ENCODE data around the gene RHCE. TPM values are rescaled to one million over a fixed set of nuclear protein-coding genes. Genes with fewer than 3 reads are reported as not detected.
"Not testable (repeated sequence)": the region's sequence is repeated elsewhere in the genome, so short reads cannot be mapped to it uniquely, and the experiment has no call there.

RHCE gene
- total RNA-seq, 1 donor from 2014 or later: not detected

- TF ChIP-seq, protein P1, sequence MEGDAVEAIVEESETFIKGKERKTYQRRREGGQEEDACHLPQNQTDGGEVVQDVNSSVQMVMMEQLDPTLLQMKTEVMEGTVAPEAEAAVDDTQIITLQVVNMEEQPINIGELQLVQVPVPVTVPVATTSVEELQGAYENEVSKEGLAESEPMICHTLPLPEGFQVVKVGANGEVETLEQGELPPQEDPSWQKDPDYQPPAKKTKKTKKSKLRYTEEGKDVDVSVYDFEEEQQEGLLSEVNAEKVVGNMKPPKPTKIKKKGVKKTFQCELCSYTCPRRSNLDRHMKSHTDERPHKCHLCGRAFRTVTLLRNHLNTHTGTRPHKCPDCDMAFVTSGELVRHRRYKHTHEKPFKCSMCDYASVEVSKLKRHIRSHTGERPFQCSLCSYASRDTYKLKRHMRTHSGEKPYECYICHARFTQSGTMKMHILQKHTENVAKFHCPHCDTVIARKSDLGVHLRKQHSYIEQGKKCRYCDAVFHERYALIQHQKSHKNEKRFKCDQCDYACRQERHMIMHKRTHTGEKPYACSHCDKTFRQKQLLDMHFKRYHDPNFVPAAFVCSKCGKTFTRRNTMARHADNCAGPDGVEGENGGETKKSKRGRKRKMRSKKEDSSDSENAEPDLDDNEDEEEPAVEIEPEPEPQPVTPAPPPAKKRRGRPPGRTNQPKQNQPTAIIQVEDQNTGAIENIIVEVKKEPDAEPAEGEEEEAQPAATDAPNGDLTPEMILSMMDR (IDR thresholded peaks at IDR 0.05): no peak
- ChIA-PET POLR2A (interaction anchor here (0.6 to 2.6 kb wide), 7 partner anchors 10 to 1994 kb away, joined by 3 to 11 read pairs (median 5); partner anchors contain the start of genes HNRNPR, RSRP1 and SYF2), CTCF (no interaction called here)
- ATAC-seq (ENCODE audit: low read depth) (peak; percentile 79), DNase-seq (peak; percentile 89)
- Mint-ChIP-seq H3K36me3 (ENCODE audit: low read depth) (peaks cover 29% of the 10 kb centered on the region), H3K27me3 (no peaks in the 10 kb centered on the region), H3K4me1 (peaks cover 49% of the 10 kb centered on the region), H3K27ac (peak within 1 kb of the TSS; percentile 94), H3K9me3 (no peaks in the 10 kb centered on the region), H3K4me3 (peak within 1 kb of the TSS; percentile 95)
- intact Hi-C loops (cut with micrococcal nuclease): loop anchor here (2.0 kb wide), 3 partner anchors 92 to 480 kb away; partner anchors contain the start of genes MACO1, MTFR1L and RSRP1
Measured at GRCh38 chr1:25338188-25338981, 82.2 kb downstream of the RHCE start, which contains the start of gene TMEM50A. Gene TMEM50A (plus strand): TSS chr1:25338334. CDS start chr1:25340487, 2,153 bp downstream.

- Mint-ChIP-seq H3K27ac (peak overlapping the region; percentile 94), H3K36me3 (ENCODE audit: low read depth) (peaks cover 29% of the 10 kb centered on the region), H3K4me3 (peak overlapping the region; percentile 95), H3K4me1 (peaks cover 47% of the 10 kb centered on the region)
- CTCF ChIA-PET, H3K9me3 Mint-ChIP-seq, DNase-seq, H3K27me3 Mint-ChIP-seq: not testable (repeated sequence)
- intact Hi-C loops (cut with micrococcal nuclease): loop anchor here (2.0 kb wide), 3 partner anchors 91 to 481 kb away; partner anchors contain the start of genes MACO1, MTFR1L and RSRP1
- ATAC-seq (ENCODE audit: low read depth): peak; percentile 50
- POLR2A ChIA-PET: interaction anchor here (1.2 to 2.6 kb wide), 2 partner anchors 98 to 105 kb away, joined by 5 to 7 read pairs; partner anchors contain the start of gene SYF2
Measured at GRCh38 chr1:25337483-25338187, 83.0 kb downstream of the RHCE start.

DNA sequence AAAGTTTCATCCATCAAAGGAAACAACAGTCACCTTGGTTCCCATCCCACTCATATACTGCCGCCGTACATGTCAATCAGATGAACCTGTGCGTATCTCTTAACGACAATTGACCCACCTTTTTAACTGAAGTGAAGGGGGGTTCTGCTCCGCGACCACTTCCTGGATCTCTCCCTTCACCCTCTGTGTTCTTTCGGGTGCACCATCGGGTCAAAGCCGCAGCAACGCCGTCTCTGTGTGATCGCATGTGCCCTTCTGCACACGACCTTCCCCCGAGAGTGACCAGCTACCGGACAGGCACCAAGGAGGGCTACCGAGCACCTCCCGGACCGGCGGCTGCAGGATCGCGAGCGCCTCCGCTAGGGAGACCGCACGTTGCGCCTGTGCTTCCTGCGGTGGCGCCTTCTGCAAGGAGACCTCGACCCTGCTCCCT is 83.7 kb downstream of the RHCE start:
- intact Hi-C loops (cut with micrococcal nuclease); POLR2A ChIA-PET; H3K27me3 Mint-ChIP-seq; CTCF ChIA-PET; H3K9me3 Mint-ChIP-seq: not testable (repeated sequence)
- peak; percentile 35 for DNase-seq
- Mint-ChIP-seq H3K4me1 (peaks cover 46% of the 10 kb centered on the region), H3K27ac (peak overlapping the region; percentile 79), H3K36me3 (ENCODE audit: low read depth) (peaks cover 30% of the 10 kb centered on the region), H3K4me3 (peak overlapping the region; percentile 87)
- peak; percentile 3 for ATAC-seq (ENCODE audit: low read depth)

GRCh38 chr1:25329950-25330349 is 90.7 kb downstream of the RHCE start:
- POLR2A ChIA-PET: interaction anchor here (0.9 kb wide), 1 partner anchor 82 kb away, joined by 3 read pairs; the partner anchor contains the start of gene RSRP1
- Mint-ChIP-seq H3K4me1 (peaks cover 25% of the 10 kb centered on the region), H3K36me3 (ENCODE audit: low read depth) (peaks cover 15% of the 10 kb centered on the region)
- CTCF ChIA-PET; intact Hi-C loops (cut with micrococcal nuclease); H3K4me3 Mint-ChIP-seq; H3K27me3 Mint-ChIP-seq; H3K27ac Mint-ChIP-seq; DNase-seq; H3K9me3 Mint-ChIP-seq: not testable (repeated sequence)
- ATAC-seq (ENCODE audit: low read depth): peak; percentile 25

DNA sequence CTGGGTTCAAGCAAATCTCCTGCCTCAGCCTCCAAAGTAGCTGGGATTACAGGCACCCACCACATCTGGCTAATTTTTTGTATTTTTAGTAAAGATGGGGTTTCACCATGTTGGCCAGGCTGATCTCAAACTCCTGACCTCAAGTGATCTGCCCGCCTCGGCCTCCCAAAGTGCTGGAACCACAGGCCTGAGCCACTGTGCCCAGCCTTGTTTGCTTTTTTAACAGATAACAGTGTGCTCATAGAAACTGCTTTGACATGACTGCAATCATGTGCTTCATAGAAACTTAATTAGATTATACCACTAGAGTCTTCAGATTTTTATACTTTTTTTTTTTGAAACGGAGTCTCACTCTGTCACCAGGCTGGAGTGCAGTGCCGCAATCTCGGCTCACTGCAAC is 91.3 kb downstream of the RHCE start:
- H3K36me3 Mint-ChIP-seq (ENCODE audit: low read depth): peaks cover 15% of the 10 kb centered on the region
- H3K9me3 Mint-ChIP-seq; intact Hi-C loops (cut with micrococcal nuclease); POLR2A ChIA-PET; CTCF ChIA-PET; ATAC-seq (ENCODE audit: low read depth); H3K27me3 Mint-ChIP-seq; H3K4me3 Mint-ChIP-seq; H3K27ac Mint-ChIP-seq; DNase-seq: not testable (repeated sequence)
- peaks cover 22% of the 10 kb centered on the region for H3K4me1 Mint-ChIP-seq

DNA sequence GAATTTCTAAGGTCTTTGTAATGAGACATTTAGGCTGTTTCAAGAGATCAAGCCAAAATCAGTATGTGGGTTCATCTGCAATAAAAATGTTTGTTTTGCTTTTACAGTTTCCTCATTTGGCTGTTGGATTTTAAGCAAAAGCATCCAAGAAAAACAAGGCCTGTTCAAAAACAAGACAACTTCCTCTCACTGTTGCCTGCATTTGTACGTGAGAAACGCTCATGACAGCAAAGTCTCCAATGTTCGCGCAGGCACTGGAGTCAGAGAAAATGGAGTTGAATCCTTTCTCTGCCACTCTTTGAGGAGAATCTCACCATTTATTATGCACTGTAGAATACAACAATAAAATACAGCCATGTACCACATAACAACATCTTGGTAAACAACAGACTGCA is 91.8 kb downstream of the RHCE start:
- CTCF ChIA-PET; H3K27me3 Mint-ChIP-seq; H3K4me3 Mint-ChIP-seq; DNase-seq; H3K27ac Mint-ChIP-seq; intact Hi-C loops (cut with micrococcal nuclease); POLR2A ChIA-PET; ATAC-seq (ENCODE audit: low read depth); H3K9me3 Mint-ChIP-seq: not testable (repeated sequence)
- Mint-ChIP-seq H3K36me3 (ENCODE audit: low read depth) (peaks cover 15% of the 10 kb centered on the region), H3K4me1 (peaks cover 19% of the 10 kb centered on the region)

DNA sequence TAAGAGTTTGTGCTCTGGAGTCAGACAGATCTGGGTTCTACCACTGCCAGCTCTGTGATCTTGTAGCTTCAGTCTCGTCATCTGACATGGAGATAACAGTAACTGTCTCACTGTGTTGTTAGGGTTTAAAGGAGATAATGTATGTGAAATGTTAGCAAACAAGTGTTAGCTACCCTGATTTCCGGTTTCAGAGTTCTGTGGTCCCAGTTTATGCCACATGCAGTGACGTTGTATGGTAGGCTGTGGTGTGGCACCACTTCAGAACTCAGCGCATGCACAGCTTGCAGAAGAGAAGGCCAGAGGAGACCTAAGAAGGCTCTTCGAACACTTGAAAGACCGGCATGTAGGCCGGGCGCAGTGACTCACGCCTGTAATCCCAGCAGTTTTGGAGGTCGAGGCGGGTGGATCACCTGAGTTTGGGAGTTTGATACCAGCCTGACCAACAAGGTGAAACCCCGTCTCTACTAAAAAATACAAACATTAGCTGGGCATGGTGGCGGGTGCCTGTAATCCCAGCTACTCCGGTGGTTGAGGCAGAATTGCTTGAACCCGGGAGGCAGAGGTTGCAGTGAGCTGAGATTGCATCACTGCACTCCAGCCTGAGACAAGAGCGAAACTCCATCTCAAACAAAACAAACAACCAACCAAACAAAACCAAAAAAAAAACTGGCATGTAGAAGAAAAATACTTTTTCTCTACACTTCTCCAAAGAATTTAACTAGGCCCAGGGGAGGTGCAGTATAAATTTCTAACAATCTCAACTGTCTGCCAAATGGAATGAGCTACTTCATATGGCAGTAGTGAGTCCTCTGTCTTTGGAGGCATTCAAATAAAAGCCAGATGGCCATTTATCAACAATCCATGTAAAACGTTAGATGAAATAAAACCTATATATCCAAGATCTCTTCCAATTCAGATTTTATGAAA is 92.5 kb downstream of the RHCE start:
- H3K4me3 Mint-ChIP-seq; intact Hi-C loops (cut with micrococcal nuclease); POLR2A ChIA-PET; H3K27ac Mint-ChIP-seq; ATAC-seq (ENCODE audit: low read depth); H3K27me3 Mint-ChIP-seq; CTCF ChIA-PET; H3K36me3 Mint-ChIP-seq (ENCODE audit: low read depth); H3K9me3 Mint-ChIP-seq; DNase-seq: not testable (repeated sequence)
- peaks cover 16% of the 10 kb centered on the region for H3K4me1 Mint-ChIP-seq

- H3K27ac Mint-ChIP-seq; DNase-seq; H3K9me3 Mint-ChIP-seq; H3K4me3 Mint-ChIP-seq; H3K4me1 Mint-ChIP-seq; ATAC-seq (ENCODE audit: low read depth); CTCF ChIA-PET; H3K27me3 Mint-ChIP-seq; intact Hi-C loops (cut with micrococcal nuclease); POLR2A ChIA-PET; H3K36me3 Mint-ChIP-seq (ENCODE audit: low read depth): not testable (repeated sequence)
Measured at GRCh38 chr1:25324407-25324806, 96.2 kb downstream of the RHCE start.

DNA sequence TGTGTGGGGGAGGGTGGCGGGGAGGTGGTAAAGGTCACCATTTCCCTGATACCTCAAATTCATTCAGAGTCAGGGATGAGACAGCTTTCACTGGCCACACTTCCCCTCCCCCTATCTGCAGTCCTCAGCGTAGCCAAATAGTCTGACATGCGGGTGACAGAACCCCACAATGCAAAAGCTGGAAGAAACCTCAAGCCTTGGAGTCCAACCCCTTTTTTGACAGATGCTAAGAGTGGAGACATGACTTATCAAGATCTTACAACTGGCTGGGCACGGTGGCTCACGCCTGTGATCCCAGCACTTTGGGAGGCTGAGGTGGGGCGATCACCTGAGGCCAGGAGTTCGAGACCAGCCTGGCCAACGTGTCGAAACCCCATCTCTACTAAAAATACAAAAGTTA is 98.5 kb downstream of the RHCE start:
- H3K9me3 Mint-ChIP-seq; POLR2A ChIA-PET; H3K27ac Mint-ChIP-seq; ATAC-seq (ENCODE audit: low read depth); DNase-seq; H3K4me3 Mint-ChIP-seq; H3K4me1 Mint-ChIP-seq; H3K27me3 Mint-ChIP-seq; intact Hi-C loops (cut with micrococcal nuclease); CTCF ChIA-PET: not testable (repeated sequence)
- peaks cover 11% of the 10 kb centered on the region for H3K36me3 Mint-ChIP-seq (ENCODE audit: low read depth)

- ATAC-seq (ENCODE audit: low read depth); CTCF ChIA-PET; POLR2A ChIA-PET; DNase-seq; H3K9me3 Mint-ChIP-seq; H3K4me3 Mint-ChIP-seq; intact Hi-C loops (cut with micrococcal nuclease); H3K27me3 Mint-ChIP-seq; H3K4me1 Mint-ChIP-seq; H3K27ac Mint-ChIP-seq: not testable (repeated sequence)
- peaks cover 15% of the 10 kb centered on the region for H3K36me3 Mint-ChIP-seq (ENCODE audit: low read depth)
Measured at GRCh38 chr1:25320314-25320938, 100.2 kb downstream of the RHCE start.

Measured in activated B cell treated with CpG ODN at 0.5 μM for 24 hours (primary cell).